HL-60 (cell line): Measurements from ENCODE around the gene CFAP44.

Experiments used
- DNase-seq, 2 experiments: peaks; one replicate each; pipeline ENCODE4 v3.0.0-alpha.2; 2010 to 2020; ENCODE audit warnings: low read depth in 1 of 2, low spot score in 1 of 2
- H3K27ac ChIP-seq: fragments of 250-450 bp; sonication (Bioruptor Pico); replicated peaks from 2 replicates; pipeline ENCODE4 v1.5.1; 2020; ENCODE audit warnings: mild to moderate bottlenecking, moderate library complexity
- H3K27me3 ChIP-seq: fragments of 250-450 bp; sonication (Bioruptor Pico); 2 replicates; pipeline ENCODE4 v1.5.1; 2021; ENCODE audit warnings: mild to moderate bottlenecking, moderate library complexity; ENCODE audit not compliant: insufficient read depth, poor library complexity, severe bottlenecking
- H3K4me3 ChIP-seq: replicated peaks from 2 replicates; pipeline ENCODE4 v1.5.1; 2011; ENCODE audit warnings: mild to moderate bottlenecking, control low read depth, low read length; ENCODE audit not compliant: insufficient read depth
- CTCF ChIP-seq: IDR thresholded peaks from one replicate; pipeline ENCODE4 v1.5.1; 2011; ENCODE audit warnings: low read length, control low read depth, inconsistent platforms; ENCODE audit not compliant: insufficient read depth
- GABPA ChIP-seq: IDR thresholded peaks from 2 replicates; pipeline ENCODE4 v1.6.1; 2012; ENCODE audit warnings: low read depth
- POLR2AphosphoS5 ChIP-seq: IDR thresholded peaks from 2 replicates; pipeline ENCODE4 v1.6.1; 2012; ENCODE audit warnings: low read depth
- REST ChIP-seq: IDR thresholded peaks from 2 replicates; pipeline ENCODE4 v1.6.1; 2012; ENCODE audit warnings: low read depth; ENCODE audit not compliant: insufficient replicate concordance
- SPI1 ChIP-seq: IDR thresholded peaks from 2 replicates; pipeline ENCODE4 v1.6.1; 2012; ENCODE audit warnings: low read depth, mild to moderate bottlenecking, borderline replicate concordance
- long read RNA-seq: library from polyadenylated mRNA; unstranded; transcript quantifications from one replicate; pipeline ENCODE4 v2.0.0, GENCODE V29; 2020

CFAP44 gene
- long read RNA-seq = 0 reads

- Histone ChIP-seq H3K4me3 (no peak within 1 kb of the TSS), H3K27ac (no peak within 1 kb of the TSS), H3K27me3 (no peaks in the 10 kb centered on the region)
- TF ChIP-seq POLR2AphosphoS5 (no peak), CTCF (no peak), GABPA (no peak), SPI1 (no peak), REST (no peak)
- no peak for DNase-seq
Measured at GRCh38 chr3:113441051-113441770, at the start of gene CFAP44. CFAP44 (minus strand) TSS chr3:113441493; CDS start chr3:113433664, 7,829 bp downstream.

GRCh38 chr3:113485161-113485609, 43.9 kb upstream of the CFAP44 start:
- Histone ChIP-seq H3K27ac (no peak overlapping the region), H3K27me3 (no peaks in the 10 kb centered on the region), H3K4me3 (no peak overlapping the region)
- DNase-seq = no peak
- no peak for TF ChIP-seq SPI1
- TF ChIP-seq GABPA = no peak
- TF ChIP-seq POLR2AphosphoS5 = no peak
- TF ChIP-seq REST = no peak
- no peak for TF ChIP-seq CTCF

- no peak overlapping the region for H3K27ac ChIP-seq
- TF ChIP-seq GABPA (no peak), SPI1 (no peak), CTCF (no peak), POLR2AphosphoS5 (no peak), REST (no peak)
- H3K4me3 ChIP-seq = no peak overlapping the region
- H3K27me3 ChIP-seq = no peaks in the 10 kb centered on the region
- no peak for DNase-seq
Measured at GRCh38 chr3:113468539-113468938, 27.2 kb upstream of the CFAP44 start.
